SK-MEL-5 (cell line): ENCODE data around the gene TCF15. TPM values are rescaled to one million over a fixed set of nuclear protein-coding genes. Genes with fewer than 3 reads are reported as not detected.
"Not testable (repeated sequence)": the region's sequence is repeated elsewhere in the genome, so short reads cannot be mapped to it uniquely, and the experiment has no call there.

Source experiments
- DNase-seq: peaks from one replicate; pipeline ENCODE4 v3.0.0-alpha.2; 2016; ENCODE audit warnings: low read depth, low spot score
- in situ Hi-C: cut with HindIII; loops from 2 replicates; pipeline ENCODE4 v1.10.0; 2016; ENCODE audit warnings: low sequenced_read_pairs, high pct_unique_total_duplicates, low pct_unique_long_range_greater_than_20kb
- total RNA-seq: library from RNA; depleted of rRNA; stranded (reverse); fragments of >200 nt; shearing (Covaris generic); gene quantifications from 2 replicates; pipeline ENCODE4 v1.2.3, GENCODE V29; 2014

TCF15 gene
- total RNA-seq, 1 experiment from 2014 or later, result not detected

DNA sequence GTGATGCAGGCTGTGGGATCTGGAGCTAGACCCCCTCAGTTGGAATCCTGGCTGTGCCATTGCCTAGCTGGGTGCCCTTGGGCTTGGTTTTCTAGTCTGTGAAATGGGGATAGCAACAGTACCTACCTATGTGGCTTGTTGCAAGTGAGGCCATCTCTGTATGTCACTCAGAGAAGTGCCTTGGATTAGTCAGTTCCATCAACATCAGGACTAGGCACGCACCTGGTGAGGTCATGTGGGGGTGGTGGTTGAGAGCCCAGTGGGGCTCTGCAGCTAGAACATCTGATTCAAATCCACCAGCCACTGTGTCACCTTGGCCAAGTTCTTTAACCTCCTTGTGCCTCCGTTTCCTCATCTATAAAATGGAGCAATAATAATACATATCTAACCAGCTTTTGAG lies 12.5 kb downstream of the TCF15 start:
- in situ Hi-C loops, result no loop called here
- DNase-seq, result no peak

DNA sequence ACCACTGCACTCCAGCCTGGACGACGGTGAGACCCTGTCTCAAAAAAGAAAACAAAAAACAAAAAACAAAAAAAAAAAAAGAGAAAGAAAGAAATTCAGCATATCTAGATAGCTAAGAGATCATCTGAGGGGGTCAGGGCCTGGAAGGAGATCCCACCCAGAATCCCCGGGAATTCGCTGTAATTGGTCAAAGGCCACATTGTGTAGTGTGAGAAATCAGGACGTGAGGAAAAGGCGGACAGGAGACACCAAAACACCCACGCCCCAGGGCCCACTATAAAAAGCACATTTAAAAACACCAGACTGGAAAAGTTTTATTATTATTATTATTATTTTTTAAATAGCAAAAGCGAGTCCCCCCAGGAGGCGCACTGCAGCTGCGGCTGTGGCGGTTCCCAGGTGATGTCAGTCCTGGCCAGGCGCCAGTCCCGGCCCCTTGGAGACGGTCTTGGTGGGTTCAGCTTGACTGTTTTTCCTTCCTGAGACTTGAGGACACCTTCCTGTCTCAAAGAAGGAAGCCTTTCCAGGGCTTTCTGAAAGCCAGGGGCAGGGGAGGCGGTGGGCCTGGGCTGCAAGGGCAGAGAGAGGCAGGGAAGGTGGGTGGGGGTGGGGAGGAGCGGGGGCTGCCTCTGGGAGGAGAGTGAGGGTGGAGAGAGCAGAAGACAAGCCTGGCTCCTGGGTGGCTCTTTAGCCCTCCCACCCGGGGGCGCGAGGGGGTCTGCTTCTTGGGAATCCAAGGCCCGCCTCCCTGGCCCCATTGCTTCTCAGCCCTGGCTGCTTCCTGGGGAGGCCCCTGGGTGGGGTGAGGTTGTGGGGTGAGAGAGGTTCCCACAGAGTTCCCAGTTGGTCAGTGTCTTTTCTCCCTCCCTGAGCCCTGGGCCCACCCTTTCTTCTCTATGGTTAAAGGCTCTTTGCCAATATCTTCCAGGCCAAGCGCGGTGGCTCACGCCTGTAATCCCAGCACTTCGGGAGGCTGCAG lies 14.5 kb downstream of the TCF15 start:
- in situ Hi-C loops, result no loop called here

GRCh38 chr20:592506-592905 lies 17.6 kb downstream of the TCF15 start:
- no peak for DNase-seq
- in situ Hi-C loops, result no loop called here

More for the DNA sequence above, 14.5 kb downstream of the TCF15 start:
- no peak for DNase-seq

DNA sequence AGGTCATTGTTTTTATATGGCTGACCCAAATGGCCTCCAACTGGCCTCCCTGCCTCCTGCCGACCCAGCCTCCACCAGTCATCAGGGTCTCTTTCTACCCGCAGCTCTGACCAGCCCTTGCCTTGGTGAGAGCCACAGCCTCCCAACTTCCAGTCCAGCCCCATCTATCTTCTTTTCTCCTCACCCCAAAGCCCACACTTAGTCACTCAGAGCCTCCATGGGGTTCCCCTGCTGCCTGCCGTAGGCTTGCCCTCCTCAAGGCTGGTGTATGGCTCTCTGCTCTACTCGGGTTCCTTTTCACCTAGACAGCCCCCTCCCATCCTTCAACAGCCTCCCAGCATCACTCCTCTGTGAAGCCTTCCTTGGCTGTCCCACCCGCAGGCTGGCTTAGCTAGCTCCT lies 18.2 kb downstream of the TCF15 start:
- DNase-seq, result no peak
- in situ Hi-C loops, result no loop called here

DNA sequence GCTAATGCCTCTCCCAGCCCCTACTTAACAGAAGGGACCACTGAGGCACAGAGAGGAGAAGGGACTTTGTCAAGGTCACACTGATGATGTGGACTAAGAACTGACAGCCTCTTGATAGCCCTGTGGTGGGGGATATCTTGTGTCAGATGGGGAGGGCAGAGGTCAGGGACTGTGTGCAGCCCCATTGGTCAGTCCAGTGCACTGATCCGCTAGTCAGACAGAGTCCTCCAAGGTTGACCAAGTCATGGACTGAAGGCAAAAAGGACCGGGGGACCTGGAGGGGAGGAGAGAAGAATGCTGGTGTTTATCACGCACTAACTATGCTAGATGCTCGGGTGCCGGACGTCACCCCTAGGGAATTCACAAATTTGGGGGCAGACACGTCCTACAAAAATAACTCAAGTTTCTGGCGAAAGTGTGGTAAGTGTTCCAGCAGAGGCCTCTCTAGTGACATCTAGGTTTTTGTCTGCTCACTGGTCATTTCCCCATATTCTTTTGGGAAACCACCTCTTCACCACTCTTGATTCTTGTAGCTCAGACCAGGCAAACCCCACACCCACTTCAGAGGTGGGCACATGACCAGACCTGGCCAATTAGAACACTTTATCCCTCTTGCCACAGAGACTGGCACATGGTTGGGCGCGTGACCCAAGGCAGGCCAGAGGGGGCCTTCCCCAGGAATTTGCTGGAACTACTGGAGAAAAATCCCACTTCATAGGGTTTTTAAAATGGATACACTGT lies 21.0 kb downstream of the TCF15 start:
- in situ Hi-C loops, result no loop called here
- DNase-seq, result peak; percentile 45

DNA sequence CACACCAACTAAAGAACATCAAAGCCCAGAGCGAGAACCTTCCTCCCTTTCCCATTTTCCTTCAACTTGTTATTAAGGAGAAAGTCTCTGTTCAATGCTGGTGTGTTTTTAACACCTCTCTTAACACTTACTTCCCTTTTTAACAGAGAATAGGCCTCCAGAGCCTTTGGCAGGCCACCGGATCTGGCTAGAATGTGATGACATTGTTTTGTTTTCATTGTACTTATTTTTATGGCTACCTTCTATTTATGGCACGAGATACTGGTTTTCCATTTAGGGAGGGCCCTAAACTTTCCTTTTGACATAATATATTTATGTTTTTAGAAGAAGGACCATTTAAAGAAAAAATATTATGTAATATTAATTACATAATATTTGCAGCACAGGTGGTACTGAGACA lies 21.6 kb downstream of the TCF15 start:
- DNase-seq, result no peak
- in situ Hi-C loops, result no loop called here

DNA sequence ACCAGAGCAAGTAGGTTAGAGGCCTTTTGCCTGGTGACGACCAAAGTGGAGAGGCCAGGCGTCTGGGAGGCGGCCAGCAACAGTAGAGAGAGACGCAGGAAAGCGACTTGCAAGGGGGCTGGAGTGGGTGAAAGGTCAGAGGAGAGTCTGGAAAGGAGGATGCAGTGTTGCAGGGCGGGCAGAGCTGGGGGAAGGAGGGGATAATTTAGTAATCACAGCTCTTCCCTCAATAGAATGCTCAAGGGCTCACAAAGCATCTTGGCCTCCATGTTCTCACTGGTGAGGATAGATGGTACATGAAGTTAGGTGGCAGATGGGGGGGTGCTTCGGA lies 25.2 kb downstream of the TCF15 start:
- no peak for DNase-seq
- in situ Hi-C loops, result no loop called here

- in situ Hi-C loops, result no loop called here
- peak; percentile 28 for DNase-seq
Observed at GRCh38 chr20:584161-584970, 25.7 kb downstream of the TCF15 start.

- DNase-seq, result no peak
- in situ Hi-C loops, result no loop called here
Observed at GRCh38 chr20:582204-582603, 27.9 kb downstream of the TCF15 start.

DNA sequence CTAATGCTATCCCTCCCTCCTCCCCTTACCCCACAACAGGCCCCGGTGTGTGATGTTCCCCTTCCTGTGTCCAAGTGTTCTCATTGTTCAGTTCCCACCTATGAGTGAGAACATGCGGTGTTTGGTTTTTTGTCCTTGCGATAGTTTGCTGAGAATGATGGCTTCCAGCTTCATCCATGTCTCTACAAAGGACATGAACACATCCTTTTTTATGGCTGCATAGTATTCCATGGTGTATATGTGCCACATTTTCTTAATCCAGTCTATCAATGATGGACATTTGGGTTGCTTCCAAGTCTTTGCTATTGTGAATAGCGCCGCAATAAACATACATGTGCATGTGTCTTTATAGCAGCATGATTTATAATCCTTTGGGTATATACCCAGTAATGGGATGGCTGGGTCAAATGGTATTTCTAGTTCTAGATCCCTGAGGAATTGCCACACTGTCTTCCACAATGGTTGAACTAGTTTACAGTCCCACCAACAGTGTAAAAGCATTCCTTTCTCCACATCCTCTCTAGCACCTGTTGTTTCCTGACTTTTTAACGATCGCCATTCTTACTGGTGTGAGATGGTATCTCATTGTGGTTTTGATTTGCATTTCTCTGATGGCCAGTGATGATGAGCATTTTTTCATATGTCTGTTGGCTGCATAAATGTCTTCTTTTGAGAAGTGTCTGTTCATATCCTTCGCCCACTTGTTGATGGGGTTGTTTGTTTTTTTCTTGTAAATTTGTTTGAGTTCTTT lies 31.0 kb downstream of the TCF15 start:
- DNase-seq, in situ Hi-C loops: not testable (repeated sequence)

GRCh38 chr20:577167-577791 lies 32.8 kb downstream of the TCF15 start:
- DNase-seq, result peak; percentile 85
- in situ Hi-C loops, result no loop called here

DNA sequence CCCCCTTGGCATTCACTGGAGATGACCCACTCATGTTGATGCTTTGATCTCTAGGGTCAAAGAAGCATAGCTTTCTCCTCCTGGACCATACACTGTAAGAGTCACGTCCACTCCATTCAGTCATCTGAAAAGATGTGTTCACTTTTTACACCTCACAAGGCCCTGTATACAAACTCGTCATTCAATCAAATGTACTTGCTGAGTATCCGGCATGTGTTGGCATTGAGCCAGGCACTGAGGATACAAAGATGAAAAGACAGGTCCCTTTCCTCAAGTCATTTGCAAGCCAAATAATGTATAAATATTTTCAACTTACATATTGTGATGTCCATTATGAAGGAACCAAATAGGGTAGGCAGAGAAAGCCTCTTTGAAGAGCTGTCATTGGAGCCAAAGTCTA lies 34.0 kb downstream of the TCF15 start:
- in situ Hi-C loops, result no loop called here
- no peak for DNase-seq

GRCh38 chr20:575230-575629 lies 34.9 kb downstream of the TCF15 start:
- in situ Hi-C loops, result no loop called here

DNA sequence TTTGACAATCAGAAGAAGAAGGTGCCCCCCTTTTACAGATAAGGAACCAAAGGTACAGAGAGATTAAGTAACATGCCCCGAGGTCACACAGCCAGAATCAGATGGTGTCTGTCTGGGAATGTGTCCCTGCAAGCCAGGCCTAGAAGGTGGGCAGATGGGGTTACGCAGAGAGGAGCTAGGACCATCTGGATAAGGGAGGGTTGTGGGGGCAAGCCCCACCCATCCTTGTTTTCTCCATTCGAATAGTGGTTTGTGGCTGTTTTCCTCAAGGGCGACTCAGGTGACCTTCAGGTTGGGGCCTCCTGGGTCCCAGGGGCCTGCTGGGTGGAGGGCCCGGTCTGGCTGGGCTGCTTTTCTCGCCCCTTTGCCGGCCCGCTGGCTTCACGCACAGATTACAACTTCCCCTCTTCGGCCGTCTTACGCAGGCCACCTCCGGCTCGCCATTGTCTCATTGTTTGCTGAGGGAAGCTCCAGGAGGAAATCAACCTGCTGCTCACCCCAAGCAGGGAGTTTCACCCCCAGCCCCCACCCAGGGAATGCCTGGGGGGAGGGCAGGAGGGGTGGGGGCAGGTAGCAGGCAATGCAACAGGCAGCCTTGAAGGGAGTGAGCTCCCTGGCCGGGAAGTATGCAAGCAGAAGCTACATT lies 35.7 kb downstream of the TCF15 start:
- DNase-seq, result no peak
- in situ Hi-C loops, result no loop called here

More at GRCh38 chr20:575230-575629, 34.9 kb downstream of the TCF15 start:
- no peak for DNase-seq

- DNase-seq, result no peak
- in situ Hi-C loops, result no loop called here
Observed at GRCh38 chr20:573414-574296, 36.5 kb downstream of the TCF15 start.

DNA sequence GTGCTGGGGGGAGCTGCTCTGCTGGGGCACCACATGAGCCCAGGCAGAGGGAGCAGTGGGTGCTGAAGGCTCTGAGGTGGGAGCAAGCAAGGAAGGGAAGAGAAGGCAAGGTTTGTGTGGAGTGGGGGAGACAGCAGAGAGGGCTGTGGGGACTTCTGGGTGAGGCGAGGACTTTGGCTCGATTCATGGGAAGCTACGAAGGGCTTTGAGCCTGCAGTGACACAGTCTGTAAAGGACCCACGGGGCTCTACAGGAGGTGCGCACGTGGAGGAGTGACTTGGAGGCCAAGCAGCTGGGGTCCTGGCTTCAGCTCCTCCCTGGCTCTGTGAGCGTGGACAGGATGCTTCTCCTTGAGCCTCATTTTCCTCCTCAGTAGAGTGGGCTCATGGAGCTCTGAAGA lies 37.4 kb downstream of the TCF15 start:
- DNase-seq, result no peak
- in situ Hi-C loops, result no loop called here
